ENCODE data around the gene NOTO. TPM values are rescaled to one million over a fixed set of nuclear protein-coding genes. Genes with fewer than 3 reads are reported as not detected.

Gene NOTO
- total RNA-seq, 4 donors from 2014 or later = not detected

DNA sequence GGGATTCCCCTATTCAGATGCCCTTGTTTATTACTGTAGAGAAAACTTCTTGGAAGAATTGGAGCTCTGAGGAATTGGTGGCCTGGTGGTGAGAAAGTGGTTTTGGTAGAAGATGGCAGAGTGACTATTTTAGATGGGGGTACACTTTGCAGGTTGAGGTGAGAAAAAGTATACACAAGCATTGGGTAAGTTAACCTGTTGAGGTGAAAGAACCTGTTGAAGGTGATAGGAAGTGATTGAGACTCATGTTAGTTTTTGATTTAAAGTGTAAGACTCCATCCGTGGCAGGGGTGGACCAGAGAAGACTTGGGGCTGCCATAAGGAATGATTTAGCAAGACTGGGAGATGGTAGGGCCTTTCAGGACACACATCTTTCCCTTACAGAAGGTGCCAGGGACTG, 34.8 kb downstream of the NOTO start:
- Histone ChIP-seq H3K4me1 (peaks cover 0 to 57% (median 7%) of the 10 kb centered on the region in 4 donors), H3K27ac (no peak overlapping the region)
- 48 to 61% methylated on average over 1 of the region's 1 CpG for WGBS, 2 donors

GRCh38 chr2:73238149-73238548, 35.8 kb downstream of the NOTO start:
- WGBS, 2 donors = 68 to 81% methylated on average over 3 of the region's 3 CpGs
- peaks cover 0 to 39% (median 10%) of the 10 kb centered on the region in 3 donors for H3K36me3 ChIP-seq

More for the DNA sequence above, 34.8 kb downstream of the NOTO start:
- H3K4me3 ChIP-seq = no peak overlapping the region
- no peak for DNase-seq (ENCODE audit: low spot score in 2 of 2)
- H3K36me3 ChIP-seq = peaks cover 0 to 29% (median 6%) of the 10 kb centered on the region in 3 donors
- no peaks in the 10 kb centered on the region for H3K27me3 ChIP-seq
- no peak for TF ChIP-seq POLR2A (IDR thresholded peaks at IDR 0.05)
- TF ChIP-seq EP300 (IDR thresholded peaks at IDR 0.05) = no peak
- TF ChIP-seq, protein P1, sequence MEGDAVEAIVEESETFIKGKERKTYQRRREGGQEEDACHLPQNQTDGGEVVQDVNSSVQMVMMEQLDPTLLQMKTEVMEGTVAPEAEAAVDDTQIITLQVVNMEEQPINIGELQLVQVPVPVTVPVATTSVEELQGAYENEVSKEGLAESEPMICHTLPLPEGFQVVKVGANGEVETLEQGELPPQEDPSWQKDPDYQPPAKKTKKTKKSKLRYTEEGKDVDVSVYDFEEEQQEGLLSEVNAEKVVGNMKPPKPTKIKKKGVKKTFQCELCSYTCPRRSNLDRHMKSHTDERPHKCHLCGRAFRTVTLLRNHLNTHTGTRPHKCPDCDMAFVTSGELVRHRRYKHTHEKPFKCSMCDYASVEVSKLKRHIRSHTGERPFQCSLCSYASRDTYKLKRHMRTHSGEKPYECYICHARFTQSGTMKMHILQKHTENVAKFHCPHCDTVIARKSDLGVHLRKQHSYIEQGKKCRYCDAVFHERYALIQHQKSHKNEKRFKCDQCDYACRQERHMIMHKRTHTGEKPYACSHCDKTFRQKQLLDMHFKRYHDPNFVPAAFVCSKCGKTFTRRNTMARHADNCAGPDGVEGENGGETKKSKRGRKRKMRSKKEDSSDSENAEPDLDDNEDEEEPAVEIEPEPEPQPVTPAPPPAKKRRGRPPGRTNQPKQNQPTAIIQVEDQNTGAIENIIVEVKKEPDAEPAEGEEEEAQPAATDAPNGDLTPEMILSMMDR (IDR thresholded peaks at IDR 0.05) = no peak
- H3K9me3 ChIP-seq = no peaks in the 10 kb centered on the region

GRCh38 chr2:73238976-73239375, 36.6 kb downstream of the NOTO start:
- 72 to 79% methylated on average over 1 of the region's 1 CpG for WGBS, 2 donors
- no peak for DNase-seq (ENCODE audit: low spot score in 2 of 2)
- Histone ChIP-seq H3K9me3 (no peaks in the 10 kb centered on the region), H3K27ac (no peak overlapping the region), H3K4me1 (peaks cover 0 to 50% (median 4%) of the 10 kb centered on the region in 4 donors), H3K4me3 (no peak overlapping the region), H3K36me3 (peaks cover 0 to 46% (median 10%) of the 10 kb centered on the region in 3 donors), H3K27me3 (no peaks in the 10 kb centered on the region)
- TF ChIP-seq POLR2A (IDR thresholded peaks at IDR 0.05) (no peak), EP300 (IDR thresholded peaks at IDR 0.05) (no peak)
- TF ChIP-seq, protein P1 (IDR thresholded peaks at IDR 0.05) = no peak

More at GRCh38 chr2:73238149-73238548, 35.8 kb downstream of the NOTO start:
- Histone ChIP-seq H3K4me3 (no peak overlapping the region), H3K9me3 (no peaks in the 10 kb centered on the region), H3K27me3 (no peaks in the 10 kb centered on the region), H3K4me1 (peaks cover 0 to 50% (median 4%) of the 10 kb centered on the region in 4 donors), H3K27ac (no peak overlapping the region)
- DNase-seq (ENCODE audit: low spot score in 2 of 2) = no peak
- TF ChIP-seq POLR2A (IDR thresholded peaks at IDR 0.05) = no peak
- no peak for TF ChIP-seq EP300 (IDR thresholded peaks at IDR 0.05)
- TF ChIP-seq, protein P1 (IDR thresholded peaks at IDR 0.05) = no peak

DNA sequence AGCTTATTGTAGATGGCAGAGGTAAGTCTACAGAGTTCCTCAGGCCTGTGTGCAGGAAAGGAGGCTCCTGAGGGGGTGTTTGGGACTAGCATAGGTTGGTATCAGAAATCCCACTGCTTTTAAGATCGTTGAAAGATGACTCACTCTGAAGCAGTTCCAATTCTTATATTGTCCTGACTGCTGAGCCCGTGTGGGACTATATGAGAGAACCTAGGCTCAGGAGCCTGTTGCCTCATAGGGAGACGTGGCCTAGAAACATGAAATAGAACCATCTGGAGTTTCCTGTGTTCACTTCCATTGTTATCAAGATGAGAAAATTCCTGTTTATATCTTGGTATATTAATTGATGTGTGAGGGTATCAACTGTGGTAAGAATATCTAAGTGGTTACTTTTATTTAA, 37.4 kb downstream of the NOTO start:
- H3K36me3 ChIP-seq = peaks cover 4 to 54% (median 10%) of the 10 kb centered on the region in 3 donors
- H3K27ac ChIP-seq = no peak overlapping the region
- no peak overlapping the region for H3K4me3 ChIP-seq
- H3K27me3 ChIP-seq = no peaks in the 10 kb centered on the region
- TF ChIP-seq POLR2A (IDR thresholded peaks at IDR 0.05) (no peak), EP300 (IDR thresholded peaks at IDR 0.05) (no peak)
- TF ChIP-seq, protein P1 (IDR thresholded peaks at IDR 0.05) = no peak
- H3K4me1 ChIP-seq = peaks cover 0 to 49% (median 4%) of the 10 kb centered on the region in 4 donors
- WGBS, 2 donors = 55 to 56% methylated on average over 3 of the region's 3 CpGs
- no peak for DNase-seq (ENCODE audit: low spot score in 2 of 2)
- no peaks in the 10 kb centered on the region for H3K9me3 ChIP-seq

DNA sequence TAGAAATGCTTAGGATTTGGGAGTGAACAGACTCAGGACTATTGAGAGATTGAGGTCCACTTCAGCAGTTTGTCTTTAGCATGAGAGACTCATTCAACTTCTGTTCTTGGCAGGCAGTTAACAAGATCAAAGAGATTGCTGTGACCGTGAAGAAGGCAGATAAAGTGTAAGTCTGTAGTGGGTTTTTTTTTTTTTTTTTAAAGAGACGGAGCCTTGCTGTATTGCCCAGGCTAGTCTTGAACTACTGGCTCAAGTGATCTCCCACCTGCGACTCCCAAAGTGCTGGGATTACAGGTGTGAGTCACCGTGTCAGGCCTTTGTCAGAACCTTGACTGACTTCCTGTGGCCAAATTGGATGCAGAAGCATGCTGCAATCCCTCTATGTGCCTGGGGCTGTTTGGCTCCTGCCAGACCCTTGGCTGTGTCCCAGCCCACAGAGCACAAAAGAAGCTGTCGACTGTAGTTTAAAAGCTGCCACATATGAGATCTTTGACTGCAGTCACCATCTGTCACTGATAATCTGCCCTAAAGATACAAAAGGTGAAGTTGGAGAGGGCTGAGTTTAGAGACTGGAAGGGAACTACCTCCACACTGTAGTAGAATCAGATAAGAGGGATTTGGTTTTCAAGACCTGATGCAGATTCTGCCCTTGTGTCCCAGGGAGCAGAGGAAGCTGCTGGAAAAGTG, 41.7 kb downstream of the NOTO start:
- Histone ChIP-seq H3K4me3 (no peak overlapping the region), H3K27me3 (no peaks in the 10 kb centered on the region), H3K36me3 (peaks cover 8 to 94% (median 28%) of the 10 kb centered on the region in 3 donors), H3K4me1 (peaks cover 0 to 9% (median 0%) of the 10 kb centered on the region in 4 donors), H3K27ac (no peak overlapping the region), H3K9me3 (no peaks in the 10 kb centered on the region)
- WGBS, 2 donors = 56 to 60% methylated on average over 5 of the region's 5 CpGs
- DNase-seq (ENCODE audit: low spot score in 2 of 2) = no peak
- no peak for TF ChIP-seq POLR2A (IDR thresholded peaks at IDR 0.05)
- TF ChIP-seq, protein P1 (IDR thresholded peaks at IDR 0.05) = no peak
- no peak for TF ChIP-seq EP300 (IDR thresholded peaks at IDR 0.05)
